Breast epithelium (tissue), 3 donors: ENCODE measurements around the gene NCOA5.

Experiments used
- POLR2AphosphoS5 ChIP-seq, 3 donors: sonication (generic); formaldehyde crosslinking; IDR thresholded peaks; one replicate each; pipeline ENCODE4 v1.6.1; 2017; ENCODE audit warnings: antibody characterized with exemption in 3 of 3
- TF ChIP-seq, protein P1 (sequence below), 3 donors: fragments of 450-650 bp; IDR thresholded peaks; one replicate each; pipeline ENCODE4 v1.5.1; 2016 to 2017; ENCODE audit warnings: antibody characterized with exemption in 3 of 3, mild to moderate bottlenecking in 3 of 3, moderate library complexity in 3 of 3

DNA sequence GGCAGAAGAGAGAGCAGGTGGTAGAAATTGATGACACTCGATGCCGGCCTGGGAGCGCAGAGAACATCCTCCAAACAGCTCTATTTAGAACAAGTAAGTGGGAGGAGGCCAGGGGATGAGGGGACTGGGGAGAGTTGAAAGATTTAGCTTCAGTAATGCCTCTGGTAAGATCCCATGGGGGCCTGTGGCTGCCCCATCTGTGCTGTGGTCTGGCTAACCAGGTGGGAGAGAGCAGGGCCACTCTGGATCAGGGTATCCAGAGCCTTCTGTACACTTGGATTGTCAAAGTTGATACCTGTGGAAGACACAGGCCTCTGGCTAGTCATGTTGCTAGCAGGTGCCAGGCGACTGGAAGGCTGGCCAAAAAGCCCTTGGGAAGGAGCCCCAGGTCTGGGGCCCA is 27.6 kb downstream of the NCOA5 start:
- no peak for TF ChIP-seq POLR2AphosphoS5 (IDR thresholded peaks at IDR 0.05)
- TF ChIP-seq, protein P1, sequence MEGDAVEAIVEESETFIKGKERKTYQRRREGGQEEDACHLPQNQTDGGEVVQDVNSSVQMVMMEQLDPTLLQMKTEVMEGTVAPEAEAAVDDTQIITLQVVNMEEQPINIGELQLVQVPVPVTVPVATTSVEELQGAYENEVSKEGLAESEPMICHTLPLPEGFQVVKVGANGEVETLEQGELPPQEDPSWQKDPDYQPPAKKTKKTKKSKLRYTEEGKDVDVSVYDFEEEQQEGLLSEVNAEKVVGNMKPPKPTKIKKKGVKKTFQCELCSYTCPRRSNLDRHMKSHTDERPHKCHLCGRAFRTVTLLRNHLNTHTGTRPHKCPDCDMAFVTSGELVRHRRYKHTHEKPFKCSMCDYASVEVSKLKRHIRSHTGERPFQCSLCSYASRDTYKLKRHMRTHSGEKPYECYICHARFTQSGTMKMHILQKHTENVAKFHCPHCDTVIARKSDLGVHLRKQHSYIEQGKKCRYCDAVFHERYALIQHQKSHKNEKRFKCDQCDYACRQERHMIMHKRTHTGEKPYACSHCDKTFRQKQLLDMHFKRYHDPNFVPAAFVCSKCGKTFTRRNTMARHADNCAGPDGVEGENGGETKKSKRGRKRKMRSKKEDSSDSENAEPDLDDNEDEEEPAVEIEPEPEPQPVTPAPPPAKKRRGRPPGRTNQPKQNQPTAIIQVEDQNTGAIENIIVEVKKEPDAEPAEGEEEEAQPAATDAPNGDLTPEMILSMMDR (IDR thresholded peaks at IDR 0.05) = no peak
